H9 (cell line): ENCODE results near the gene CCDC82. TPM values are rescaled to one million over a fixed set of nuclear protein-coding genes. Genes with fewer than 3 reads are reported as not detected.

Source experiments
- DNase-seq: peaks from one replicate; pipeline ENCODE4 v3.0.0-alpha.2; 2017
- H2AFZ ChIP-seq: one replicate; pipeline ENCODE4 v1.6.1; 2013; ENCODE audit warnings: mild to moderate bottlenecking, low read length, control low read depth, moderate library complexity
- H2AK5ac ChIP-seq: 2 replicates; pipeline ENCODE4 v1.6.1; 2013; ENCODE audit warnings: low read length, control low read depth, mixed read lengths; ENCODE audit not compliant: insufficient read length
- H2BK120ac ChIP-seq: one replicate; pipeline ENCODE4 v1.6.1; 2013; ENCODE audit warnings: low read depth, mild to moderate bottlenecking, low read length, control low read depth, inconsistent platforms; ENCODE audit not compliant: poor library complexity, severe bottlenecking
- H2BK12ac ChIP-seq: 2 replicates; pipeline ENCODE4 v1.6.1; 2013; ENCODE audit warnings: low read length, control low read depth, mixed read lengths, low read depth; ENCODE audit not compliant: insufficient read length
- H2BK15ac ChIP-seq: 2 replicates; pipeline ENCODE4 v1.6.1; 2013; ENCODE audit warnings: low read depth, low read length, control low read depth
- H2BK20ac ChIP-seq: one replicate; pipeline ENCODE4 v1.6.1; 2013; ENCODE audit warnings: low read depth, mild to moderate bottlenecking, low read length, control low read depth, inconsistent platforms; ENCODE audit not compliant: poor library complexity, severe bottlenecking
- H2BK5ac ChIP-seq: 2 replicates; pipeline ENCODE4 v1.6.1; 2013; ENCODE audit warnings: low read length, control low read depth, mixed read lengths; ENCODE audit not compliant: insufficient read length
- H3K14ac ChIP-seq: 2 replicates; pipeline ENCODE4 v1.6.1; 2013; ENCODE audit warnings: low read length, control low read depth; ENCODE audit not compliant: insufficient read depth
- H3K18ac ChIP-seq: 2 replicates; pipeline ENCODE4 v1.6.1; 2013; ENCODE audit warnings: low read depth, mild to moderate bottlenecking, mixed read lengths, low read length, control low read depth; ENCODE audit not compliant: insufficient read length
- H3K23ac ChIP-seq: 2 replicates; pipeline ENCODE4 v1.6.1; 2013; ENCODE audit warnings: low read length, control low read depth, mixed read lengths, low read depth; ENCODE audit not compliant: insufficient read length
- H3K23me2 ChIP-seq: 2 replicates; pipeline ENCODE4 v1.6.1; 2013; ENCODE audit warnings: low read depth, mild to moderate bottlenecking, mixed read lengths, low read length, control low read depth; ENCODE audit not compliant: insufficient read length, poor library complexity, severe bottlenecking
- H3K27ac ChIP-seq: 2 replicates; pipeline ENCODE4 v1.5.1; 2013; ENCODE audit warnings: low read length, control low read depth, mixed read lengths, low read depth; ENCODE audit not compliant: insufficient read length
- H3K27me3 ChIP-seq: 2 replicates; pipeline ENCODE4 v1.6.1; 2013; ENCODE audit warnings: low read length, control low read depth, inconsistent platforms; ENCODE audit not compliant: insufficient read depth
- H3K4ac ChIP-seq: 2 replicates; pipeline ENCODE4 v1.6.1; 2013; ENCODE audit warnings: low read depth, mild to moderate bottlenecking, control low read depth, inconsistent platforms, low read length, moderate library complexity
- H3K4me1 ChIP-seq: 2 replicates; pipeline ENCODE4 v1.6.1; 2013; ENCODE audit warnings: low read length, control low read depth, inconsistent platforms; ENCODE audit not compliant: insufficient read depth
- H3K4me2 ChIP-seq: 2 replicates; pipeline ENCODE4 v1.6.1; 2013; ENCODE audit warnings: low read length, control low read depth, mixed read lengths; ENCODE audit not compliant: insufficient read length, insufficient read depth
- H3K56ac ChIP-seq: 2 replicates; pipeline ENCODE4 v1.6.1; 2013; ENCODE audit warnings: low read depth, mild to moderate bottlenecking, mixed read lengths, low read length, control low read depth; ENCODE audit not compliant: insufficient read length
- H3K79me1 ChIP-seq: 2 replicates; pipeline ENCODE4 v1.6.1; 2013; ENCODE audit warnings: low read depth, mild to moderate bottlenecking, moderate library complexity, low read length, control low read depth, inconsistent platforms; ENCODE audit not compliant: insufficient read depth, poor library complexity, severe bottlenecking
- H3K79me2 ChIP-seq: 2 replicates; pipeline ENCODE4 v1.6.1; 2013; ENCODE audit warnings: low read length, control low read depth, inconsistent platforms; ENCODE audit not compliant: insufficient read depth
- H3K9ac ChIP-seq: 2 replicates; pipeline ENCODE4 v1.6.1; 2013; ENCODE audit warnings: low read length, control low read depth, mixed read lengths; ENCODE audit not compliant: insufficient read length; ENCODE audit errors: extremely low read depth
- H3K9me3 ChIP-seq: one replicate; pipeline ENCODE4 v1.6.1; 2013; ENCODE audit warnings: low read depth, low read length, inconsistent platforms; ENCODE audit not compliant: control insufficient read depth
- H3T11ph ChIP-seq: one replicate; pipeline ENCODE4 v1.6.1; 2013; ENCODE audit warnings: mild to moderate bottlenecking, low read length, control low read depth, inconsistent platforms
- H4K20me1 ChIP-seq: one replicate; pipeline ENCODE4 v1.6.1; 2013; ENCODE audit not compliant: control insufficient read depth, insufficient read length, insufficient read depth
- H4K5ac ChIP-seq: 2 replicates; pipeline ENCODE4 v1.6.1; 2013; ENCODE audit warnings: low read depth, mild to moderate bottlenecking, mixed read lengths, low read length, control low read depth; ENCODE audit not compliant: insufficient read length
- H4K8ac ChIP-seq: replicated peaks from 2 replicates; pipeline ENCODE4 v1.6.1; 2013; ENCODE audit warnings: low read length, control low read depth, mixed read lengths, low read depth; ENCODE audit not compliant: insufficient read length
- H4K91ac ChIP-seq: 2 replicates; pipeline ENCODE4 v1.6.1; 2013; ENCODE audit warnings: low read depth, mild to moderate bottlenecking, moderate library complexity, mixed read lengths, low read length, control low read depth; ENCODE audit not compliant: insufficient read length
- H3K27ac Mint-ChIP-seq, 3 experiments: 2 replicates in 2 of 3; 3 replicates in 1 of 3; pipeline ENCODE4 v1.8.0; 2020 to 2021; ENCODE audit warnings: mixed read lengths in 3 of 3, mild to moderate bottlenecking in 1 of 3, moderate library complexity in 1 of 3
- H3K27me3 Mint-ChIP-seq: 2 replicates; pipeline ENCODE4 v1.8.0; 2021; ENCODE audit warnings: low read depth, mild to moderate bottlenecking, moderate library complexity, mixed read lengths
- H3K36me3 Mint-ChIP-seq, 3 experiments: 2 replicates in 2 of 3; 3 replicates in 1 of 3; pipeline ENCODE4 v1.8.0; 2020 to 2021; ENCODE audit warnings: low read depth in 3 of 3, mixed read lengths in 3 of 3; ENCODE audit not compliant: insufficient read depth in 1 of 3
- H3K4me1 Mint-ChIP-seq, 2 experiments: 2 replicates each; pipeline ENCODE4 v1.8.0; 2020; ENCODE audit warnings: mixed read lengths in 2 of 2
- H3K4me3 Mint-ChIP-seq, 2 experiments: 2 replicates in 1 of 2; 3 replicates in 1 of 2; pipeline ENCODE4 v1.8.0; 2020 to 2021; ENCODE audit warnings: mild to moderate bottlenecking in 2 of 2, mixed read lengths in 2 of 2, moderate library complexity in 1 of 2
- H3K9me3 Mint-ChIP-seq, 2 experiments: 2 replicates in 1 of 2; 3 replicates in 1 of 2; pipeline ENCODE4 v1.8.0; 2020; ENCODE audit warnings: mild to moderate bottlenecking in 2 of 2, mixed read lengths in 2 of 2, moderate library complexity in 1 of 2
- WGBS: extraction: QIAGEN DNeasy Blood & Tissue Kit; methylation state at CpG from one replicate; pipeline ENCODE4 v1.1.7; 2013; ENCODE audit warnings: missing lambda C conversion rate, low lambda C conversion rate, mixed read lengths; ENCODE audit not compliant: insufficient read length; ENCODE audit errors: extremely low coverage; 5-methylcytosine and 5-hydroxymethylcytosine counted together
- total RNA-seq: library from RNA; stranded (reverse); gene quantifications from 2 replicates; pipeline ENCODE4 v1.2.1, GENCODE V29; 2021
- TF ChIP-seq, protein P1 (sequence below): fragments of 200-600 bp; sonication (generic); conservative IDR thresholded peaks from 3 replicates; pipeline ENCODE4 v1.8.0; 2021; ENCODE audit warnings: antibody characterized with exemption, mild to moderate bottlenecking

The CCDC82 gene
- total RNA-seq, 1 experiment from 2014 or later = 17.4 TPM

DNA sequence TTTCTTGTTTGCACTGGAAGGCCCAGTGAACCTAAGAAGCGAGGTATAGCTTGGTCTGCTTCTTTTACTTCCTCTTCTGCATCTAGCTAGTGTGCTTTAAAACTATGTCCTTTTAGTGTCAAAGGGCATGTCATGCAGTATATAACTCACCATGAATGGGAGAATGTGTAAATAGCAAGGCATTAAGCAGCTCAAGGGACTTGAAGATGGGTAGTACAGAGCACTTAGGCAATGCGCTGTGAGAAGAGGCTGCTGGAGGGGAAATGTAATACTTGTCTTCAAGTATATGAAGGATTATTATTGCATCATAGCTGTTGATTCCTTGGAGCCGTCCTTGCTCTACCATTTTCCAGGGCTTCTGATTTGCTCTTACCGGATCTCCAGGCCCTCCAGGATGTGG, 54.3 kb downstream of the CCDC82 start:
- Mint-ChIP-seq H3K27me3 (no peaks in the 10 kb centered on the region; the same call in 1 of the 2 replicates), H3K27ac (peak overlapping the region in 2 of 3 experiments; percentile 19 to 73; a peak in 4 of 7 replicates), H3K36me3 (no peaks in the 10 kb centered on the region), H3K9me3 (no peaks in the 10 kb centered on the region), H3K4me3 (no peak overlapping the region), H3K4me1 (peaks cover 76 to 80% of the 10 kb centered on the region in 2 experiments)
- Histone ChIP-seq H3K9ac (no peak overlapping the region), H2BK12ac (no peak overlapping the region), H3K23ac (no peak overlapping the region), H4K5ac (no peak overlapping the region), H2AK5ac (no peak overlapping the region), H3K27ac (no peak overlapping the region), H3K14ac (no peak overlapping the region), H2AFZ (no peak overlapping the region), H3K79me2 (peaks cover 5% of the 10 kb centered on the region; the same call in 1 of the 2 replicates), H2BK20ac (no peak overlapping the region), H3K23me2 (no peaks in the 10 kb centered on the region), H3T11ph (no peak overlapping the region), H4K91ac (no peak overlapping the region), H2BK120ac (no peak overlapping the region), H3K4me2 (no peak overlapping the region), H4K8ac (no peak overlapping the region), H3K9me3 (no peaks in the 10 kb centered on the region), H3K79me1 (no peaks in the 10 kb centered on the region), H2BK5ac (no peak overlapping the region), H3K18ac (no peak overlapping the region), H3K56ac (no peak overlapping the region), H2BK15ac (no peak overlapping the region), H4K20me1 (no peaks in the 10 kb centered on the region), H3K4me1 (peaks cover 22% of the 10 kb centered on the region), H3K27me3 (no peaks in the 10 kb centered on the region), H3K4ac (no peak overlapping the region)
- DNase-seq = no peak
- TF ChIP-seq, protein P1, sequence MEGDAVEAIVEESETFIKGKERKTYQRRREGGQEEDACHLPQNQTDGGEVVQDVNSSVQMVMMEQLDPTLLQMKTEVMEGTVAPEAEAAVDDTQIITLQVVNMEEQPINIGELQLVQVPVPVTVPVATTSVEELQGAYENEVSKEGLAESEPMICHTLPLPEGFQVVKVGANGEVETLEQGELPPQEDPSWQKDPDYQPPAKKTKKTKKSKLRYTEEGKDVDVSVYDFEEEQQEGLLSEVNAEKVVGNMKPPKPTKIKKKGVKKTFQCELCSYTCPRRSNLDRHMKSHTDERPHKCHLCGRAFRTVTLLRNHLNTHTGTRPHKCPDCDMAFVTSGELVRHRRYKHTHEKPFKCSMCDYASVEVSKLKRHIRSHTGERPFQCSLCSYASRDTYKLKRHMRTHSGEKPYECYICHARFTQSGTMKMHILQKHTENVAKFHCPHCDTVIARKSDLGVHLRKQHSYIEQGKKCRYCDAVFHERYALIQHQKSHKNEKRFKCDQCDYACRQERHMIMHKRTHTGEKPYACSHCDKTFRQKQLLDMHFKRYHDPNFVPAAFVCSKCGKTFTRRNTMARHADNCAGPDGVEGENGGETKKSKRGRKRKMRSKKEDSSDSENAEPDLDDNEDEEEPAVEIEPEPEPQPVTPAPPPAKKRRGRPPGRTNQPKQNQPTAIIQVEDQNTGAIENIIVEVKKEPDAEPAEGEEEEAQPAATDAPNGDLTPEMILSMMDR = no peak
- WGBS = no CpG with 5 or more reads among the region's 4 CpGs
